ENCODE measurements around the gene ZNF253. TPM values are rescaled to one million over a fixed set of nuclear protein-coding genes. Genes with fewer than 3 reads are reported as not detected.

Gene ZNF253
- total RNA-seq: 2.3 and 3.2 TPM in 2 replicates

GRCh38 chr19:19865750-19866610 lies at the start of gene ZNF253:
Gene ZNF253 (plus strand): TSS chr19:19865882. CDS start chr19:19865997, 115 bp downstream.

GRCh38 chr19:19821366-19821951 lies 44.2 kb upstream of the ZNF253 start, which contains the start of gene ZNF506:
Gene ZNF506 (minus strand): TSS chr19:19821750. CDS start chr19:19821603, 147 bp downstream.

GRCh38 chr19:19900729-19901444 lies 35.2 kb downstream of the ZNF253 start, which contains the start of gene ZNF93:
Gene ZNF93 (plus strand): TSS chr19:19900946. CDS start chr19:19901089, 143 bp downstream.

Other genes starting within 250 kb of the ZNF253 start
- not detected in 2 replicates for gene PBX4, start 247.2 kb upstream of the ZNF253 start, total RNA-seq
- 1.1 and 2.9 TPM in 2 replicates for gene LPAR2, start 237.7 kb upstream of the ZNF253 start, total RNA-seq
- 4.7 and 13.4 TPM in 2 replicates for gene GMIP, start 222.2 kb upstream of the ZNF253 start, total RNA-seq
- gene ATP13A1, start 202.2 kb upstream of the ZNF253 start, total RNA-seq: 69.7 and 112 TPM in 2 replicates
- gene ZNF101, start 197.0 kb upstream of the ZNF253 start, total RNA-seq: 4.3 and 5.3 TPM in 2 replicates
- gene ZNF14, start 132.8 kb upstream of the ZNF253 start, total RNA-seq: 2.5 and 2.9 TPM in 2 replicates
- gene ZNF506, start 44.1 kb upstream of the ZNF253 start, total RNA-seq: 11.2 and 15.2 TPM in 2 replicates
- gene ZNF93, start 35.1 kb downstream of the ZNF253 start, total RNA-seq: 2.1 and 5.4 TPM in 2 replicates
- gene ZNF682, start 173.6 kb downstream of the ZNF253 start, total RNA-seq: 0.97 and 1.6 TPM in 2 replicates
- 0.16 TPM in 1 of 2 replicates, not detected in the other for gene ZNF90, start 212.1 kb downstream of the ZNF253 start, total RNA-seq